SK-N-SH treated with all-trans-retinoic acid at 6 μM for 48 hours (cell line): Measurements from ENCODE around the gene PCSK9.
A peak's percentile ranks its signal among the peaks of the same experiment; 100 is the strongest.

Source experiments
- ATAC-seq: fragments of 200-7000 bp; cut with Tn5 transposase; 3 replicates; pipeline ENCODE4 v1.9.1; 2020; ENCODE audit warnings: mild to moderate bottlenecking, moderate library complexity
- CSDC2 ChIP-seq: fragments of 250-450 bp; sonication (Bioruptor Pico); IDR thresholded peaks from 2 replicates; pipeline ENCODE4 v1.5.0; 2020; ENCODE audit warnings: mild to moderate bottlenecking, moderate library complexity
- ESRRG ChIP-seq: fragments of 250-450 bp; sonication (Bioruptor Pico); IDR thresholded peaks from 2 replicates; pipeline ENCODE4 v1.6.1; 2021; ENCODE audit warnings: mild to moderate bottlenecking
- ISL1 ChIP-seq: fragments of 250-450 bp; sonication (Bioruptor Pico); IDR thresholded peaks from 2 replicates; pipeline ENCODE4 v2.1.2; 2022; ENCODE audit warnings: mild to moderate bottlenecking, moderate library complexity
- OSR1 ChIP-seq: fragments of 250-450 bp; sonication (Bioruptor Pico); IDR thresholded peaks from 2 replicates; pipeline ENCODE4 v1.8.0; 2022; ENCODE audit warnings: moderate library complexity, mild to moderate bottlenecking, inconsistent platforms
- PPARA ChIP-seq: fragments of 250-450 bp; sonication (Bioruptor Pico); IDR thresholded peaks from 2 replicates; pipeline ENCODE4 v1.5.0; 2020; ENCODE audit warnings: mild to moderate bottlenecking, borderline replicate concordance
- RARB ChIP-seq: fragments of 250-450 bp; sonication (Bioruptor Pico); IDR thresholded peaks from 2 replicates; pipeline ENCODE4 v1.8.0; 2021; ENCODE audit warnings: mild to moderate bottlenecking, moderate library complexity
- SNAI2 ChIP-seq: fragments of 250-450 bp; sonication (Bioruptor Pico); IDR thresholded peaks from 2 replicates; pipeline ENCODE4 v1.5.0; 2020; ENCODE audit warnings: mild to moderate bottlenecking, moderate library complexity
- TCF4 ChIP-seq: fragments of 250-450 bp; sonication (Bioruptor Pico); IDR thresholded peaks from 2 replicates; pipeline ENCODE4 v1.8.0; 2021; ENCODE audit warnings: mild to moderate bottlenecking, moderate library complexity, borderline replicate concordance
- TSHZ2 ChIP-seq: fragments of 250-450 bp; sonication (Bioruptor Pico); IDR thresholded peaks from 2 replicates; pipeline ENCODE4 v1.5.0; 2020; ENCODE audit warnings: mild to moderate bottlenecking, moderate library complexity
- ZFP3 ChIP-seq: fragments of 250-450 bp; sonication (Bioruptor Pico); IDR thresholded peaks from 2 replicates; pipeline ENCODE4 v1.5.0; 2020; ENCODE audit warnings: mild to moderate bottlenecking, moderate library complexity
- ZNF565 ChIP-seq: fragments of 450-650 bp; formaldehyde crosslinking; conservative IDR thresholded peaks from 2 replicates; pipeline ENCODE4 v1.5.0; 2020; ENCODE audit warnings: low read depth, mild to moderate bottlenecking, moderate library complexity
- ZNF70 ChIP-seq: fragments of 450-650 bp; formaldehyde crosslinking; IDR thresholded peaks from 2 replicates; pipeline ENCODE4 v1.5.0; 2020; ENCODE audit warnings: mild to moderate bottlenecking, moderate library complexity
- TF ChIP-seq, protein P1 (sequence below): fragments of 250-450 bp; sonication (Bioruptor Pico); IDR thresholded peaks from 2 replicates; pipeline ENCODE4 v1.5.1; 2021; ENCODE audit warnings: mild to moderate bottlenecking, moderate library complexity
- TF ChIP-seq, protein P2 (sequence below): fragments of 250-450 bp; sonication (Bioruptor Pico); IDR thresholded peaks from 2 replicates; pipeline ENCODE4 v1.8.0; 2021; ENCODE audit warnings: low read depth, mild to moderate bottlenecking, moderate library complexity, borderline replicate concordance

Gene PCSK9

GRCh38 chr1:55054396-55054795 is 15.0 kb downstream of the PCSK9 start:
- ATAC-seq: no peak
- no peak for TF ChIP-seq CSDC2 (CRISPR knock-in tag)
- TF ChIP-seq, protein P1, sequence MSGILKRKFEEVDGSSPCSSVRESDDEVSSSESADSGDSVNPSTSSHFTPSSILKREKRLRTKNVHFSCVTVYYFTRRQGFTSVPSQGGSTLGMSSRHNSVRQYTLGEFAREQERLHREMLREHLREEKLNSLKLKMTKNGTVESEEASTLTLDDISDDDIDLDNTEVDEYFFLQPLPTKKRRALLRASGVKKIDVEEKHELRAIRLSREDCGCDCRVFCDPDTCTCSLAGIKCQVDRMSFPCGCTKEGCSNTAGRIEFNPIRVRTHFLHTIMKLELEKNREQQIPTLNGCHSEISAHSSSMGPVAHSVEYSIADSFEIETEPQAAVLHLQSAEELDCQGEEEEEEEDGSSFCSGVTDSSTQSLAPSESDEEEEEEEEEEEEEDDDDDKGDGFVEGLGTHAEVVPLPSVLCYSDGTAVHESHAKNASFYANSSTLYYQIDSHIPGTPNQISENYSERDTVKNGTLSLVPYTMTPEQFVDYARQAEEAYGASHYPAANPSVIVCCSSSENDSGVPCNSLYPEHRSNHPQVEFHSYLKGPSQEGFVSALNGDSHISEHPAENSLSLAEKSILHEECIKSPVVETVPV (CRISPR knock-in tag): no peak

GRCh38 chr1:55055084-55055882 is 15.9 kb downstream of the PCSK9 start:
- no peak for TF ChIP-seq ZFP3 (CRISPR knock-in tag)
- no peak for TF ChIP-seq SNAI2 (CRISPR knock-in tag)
- no peak for TF ChIP-seq ZNF565
- TF ChIP-seq, all 23 proteins: peak for 0
- ATAC-seq: no peak

GRCh38 chr1:55055951-55056631 is 16.7 kb downstream of the PCSK9 start:
- ATAC-seq: no peak
- TF ChIP-seq, protein P2, sequence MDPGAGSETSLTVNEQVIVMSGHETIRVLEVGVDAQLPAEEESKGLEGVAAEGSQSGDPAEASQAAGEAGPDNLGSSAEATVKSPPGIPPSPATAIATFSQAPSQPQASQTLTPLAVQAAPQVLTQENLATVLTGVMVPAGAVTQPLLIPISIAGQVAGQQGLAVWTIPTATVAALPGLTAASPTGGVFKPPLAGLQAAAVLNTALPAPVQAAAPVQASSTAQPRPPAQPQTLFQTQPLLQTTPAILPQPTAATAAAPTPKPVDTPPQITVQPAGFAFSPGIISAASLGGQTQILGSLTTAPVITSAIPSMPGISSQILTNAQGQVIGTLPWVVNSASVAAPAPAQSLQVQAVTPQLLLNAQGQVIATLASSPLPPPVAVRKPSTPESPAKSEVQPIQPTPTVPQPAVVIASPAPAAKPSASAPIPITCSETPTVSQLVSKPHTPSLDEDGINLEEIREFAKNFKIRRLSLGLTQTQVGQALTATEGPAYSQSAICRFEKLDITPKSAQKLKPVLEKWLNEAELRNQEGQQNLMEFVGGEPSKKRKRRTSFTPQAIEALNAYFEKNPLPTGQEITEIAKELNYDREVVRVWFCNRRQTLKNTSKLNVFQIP: no peak
- no peak for TF ChIP-seq ESRRG (CRISPR knock-in tag)
- TF ChIP-seq ISL1 (CRISPR knock-in tag): no peak
- no peak for TF ChIP-seq PPARA
- TF ChIP-seq, protein P1 (CRISPR knock-in tag): no peak
- TF ChIP-seq OSR1 (CRISPR knock-in tag): no peak
- no peak for TF ChIP-seq ZNF565
- TF ChIP-seq, all 23 proteins: peak for 0

DNA sequence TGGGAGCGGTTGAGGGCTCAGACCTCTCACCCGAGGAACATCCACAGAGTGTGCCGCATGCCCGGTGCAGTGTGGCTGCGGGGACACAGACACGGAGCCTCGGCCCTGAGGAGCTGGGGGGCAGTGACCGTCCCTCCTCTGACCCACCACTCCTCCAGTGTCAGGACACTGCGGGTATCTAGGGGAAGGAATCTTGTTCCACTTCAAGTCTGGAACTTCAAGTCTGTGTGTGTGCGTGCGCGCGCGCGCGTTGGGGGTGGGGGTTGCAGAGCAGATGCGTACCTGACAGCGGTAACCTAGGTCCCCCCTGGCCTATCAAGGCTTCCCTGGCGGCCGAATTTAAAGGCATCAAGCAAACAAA is 17.3 kb downstream of the PCSK9 start:
- ATAC-seq: no peak
- TF ChIP-seq TCF4 (CRISPR knock-in tag): no peak
- no peak for TF ChIP-seq RARB
- no peak for TF ChIP-seq TSHZ2
- TF ChIP-seq CSDC2 (CRISPR knock-in tag): no peak
- TF ChIP-seq, protein P1 (CRISPR knock-in tag): no peak

GRCh38 chr1:55057270-55057955 is 18.1 kb downstream of the PCSK9 start:
- no peak for ATAC-seq
- no peak for TF ChIP-seq CSDC2 (CRISPR knock-in tag)
- TF ChIP-seq ZNF70 (CRISPR knock-in tag): no peak
- no peak for TF ChIP-seq RARB
- no peak for TF ChIP-seq PPARA
- 0 out of 2 replicates have a peak, but pooled peaks have one; percentile 49 for TF ChIP-seq ZFP3 (CRISPR knock-in tag)
